ENCODE results near the gene TRIM71.

The TRIM71 gene

DNA sequence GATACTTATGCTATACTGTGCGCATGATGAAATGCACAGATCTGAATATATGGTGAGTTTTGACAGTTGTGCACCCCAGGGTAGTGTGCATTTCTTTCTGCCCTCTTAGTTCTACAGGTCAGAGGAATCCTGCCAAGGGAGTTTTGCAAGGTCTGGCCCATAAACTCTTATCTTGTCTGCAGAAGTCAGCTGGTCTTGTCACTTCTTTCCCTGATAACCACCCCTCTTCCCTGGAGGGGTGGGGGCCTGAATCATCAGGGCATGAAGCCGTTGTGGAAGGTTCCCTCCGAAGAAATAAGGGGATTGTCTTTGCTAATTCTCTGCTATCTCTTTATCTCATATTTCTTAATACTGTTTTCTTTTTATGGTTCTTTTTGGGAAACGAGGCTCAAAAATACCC lies 30.4 kb downstream of the TRIM71 start:
- no peak overlapping the region for H3K4me3 ChIP-seq (ENCODE audit: low read depth, low read length, poor library complexity, severe bottlenecking)
- no peak overlapping the region for H3K9ac ChIP-seq (ENCODE audit: low read length)
- TF ChIP-seq EZH2 (IDR thresholded peaks at IDR 0.05; ENCODE audit: borderline replicate concordance, low read length): no peak
- TF ChIP-seq CTCF (IDR thresholded peaks at IDR 0.05; ENCODE audit: low read length): no peak
- H3K36me3 ChIP-seq (ENCODE audit: insufficient read depth, low read length): no peaks in the 10 kb centered on the region
- H3F3A ChIP-seq (ENCODE audit: insufficient read depth, low read length): no peaks in the 10 kb centered on the region
- H3K9me3 ChIP-seq (ENCODE audit: low read length): no peaks in the 10 kb centered on the region
- no peak overlapping the region for H3K4me2 ChIP-seq (ENCODE audit: low read length)
- no peaks in the 10 kb centered on the region for H3K27me3 ChIP-seq (ENCODE audit: insufficient read depth, low read length)
- H3K9me2 ChIP-seq (ENCODE audit: low read depth, low read length): no peaks in the 10 kb centered on the region
- no peaks in the 10 kb centered on the region for H3K4me1 ChIP-seq (ENCODE audit: insufficient read depth, low read length, severe bottlenecking)
- H2AFZ ChIP-seq (ENCODE audit: low read length): no peak overlapping the region
- H4K20me1 ChIP-seq (ENCODE audit: insufficient read depth, low read length): no peaks in the 10 kb centered on the region
- H3K79me2 ChIP-seq (ENCODE audit: insufficient read depth, low read length): no peaks in the 10 kb centered on the region
- H3K27ac ChIP-seq (ENCODE audit: low read depth, low read length, poor library complexity, severe bottlenecking): no peak overlapping the region

GRCh38 chr3:32849046-32849445 lies 31.2 kb downstream of the TRIM71 start:
- Histone ChIP-seq H3K9me2 (ENCODE audit: low read depth, low read length) (no peaks in the 10 kb centered on the region), H2AFZ (ENCODE audit: low read length) (no peak overlapping the region), H3F3A (ENCODE audit: insufficient read depth, low read length) (no peaks in the 10 kb centered on the region), H4K20me1 (ENCODE audit: insufficient read depth, low read length) (no peaks in the 10 kb centered on the region), H3K4me3 (ENCODE audit: low read depth, low read length, poor library complexity, severe bottlenecking) (no peak overlapping the region), H3K27ac (ENCODE audit: low read depth, low read length, poor library complexity, severe bottlenecking) (no peak overlapping the region), H3K4me2 (ENCODE audit: low read length) (no peak overlapping the region), H3K9ac (ENCODE audit: low read length) (no peak overlapping the region), H3K79me2 (ENCODE audit: insufficient read depth, low read length) (no peaks in the 10 kb centered on the region), H3K36me3 (ENCODE audit: insufficient read depth, low read length) (no peaks in the 10 kb centered on the region), H3K4me1 (ENCODE audit: insufficient read depth, low read length, severe bottlenecking) (no peaks in the 10 kb centered on the region), H3K9me3 (ENCODE audit: low read length) (no peaks in the 10 kb centered on the region), H3K27me3 (ENCODE audit: insufficient read depth, low read length) (no peaks in the 10 kb centered on the region)
- TF ChIP-seq CTCF (IDR thresholded peaks at IDR 0.05; ENCODE audit: low read length) (no peak), EZH2 (IDR thresholded peaks at IDR 0.05; ENCODE audit: borderline replicate concordance, low read length) (no peak)

DNA sequence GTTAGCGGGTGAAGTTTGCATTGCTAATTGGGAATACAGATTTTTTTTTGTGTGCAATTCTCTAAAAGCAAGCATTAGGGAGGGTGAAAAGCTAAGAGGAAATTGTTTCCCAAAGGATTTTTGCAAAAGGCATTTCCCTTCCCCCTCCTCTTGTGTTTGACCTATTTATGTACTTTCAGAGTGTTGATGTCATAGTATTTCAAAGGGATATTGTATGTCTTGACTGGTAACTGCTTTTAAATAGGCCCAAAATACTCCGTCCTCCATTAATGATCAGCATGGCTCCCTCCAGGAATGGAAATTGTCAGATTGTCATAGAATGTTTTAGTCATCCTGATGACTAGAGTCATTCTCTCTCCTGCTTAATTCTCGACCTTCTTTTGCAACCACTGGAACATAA lies 32.4 kb downstream of the TRIM71 start:
- H3K4me2 ChIP-seq (ENCODE audit: low read length): no peak overlapping the region
- no peak overlapping the region for H3K9ac ChIP-seq (ENCODE audit: low read length)
- no peaks in the 10 kb centered on the region for H3K79me2 ChIP-seq (ENCODE audit: insufficient read depth, low read length)

More for the DNA sequence above, 32.4 kb downstream of the TRIM71 start:
- no peaks in the 10 kb centered on the region for H3K9me2 ChIP-seq (ENCODE audit: low read depth, low read length)
- H2AFZ ChIP-seq (ENCODE audit: low read length): no peak overlapping the region
- H3K36me3 ChIP-seq (ENCODE audit: insufficient read depth, low read length): no peaks in the 10 kb centered on the region
- H3K27ac ChIP-seq (ENCODE audit: low read depth, low read length, poor library complexity, severe bottlenecking): no peak overlapping the region
- no peaks in the 10 kb centered on the region for H3K9me3 ChIP-seq (ENCODE audit: low read length)
- no peaks in the 10 kb centered on the region for H3K27me3 ChIP-seq (ENCODE audit: insufficient read depth, low read length)
- no peaks in the 10 kb centered on the region for H4K20me1 ChIP-seq (ENCODE audit: insufficient read depth, low read length)
- TF ChIP-seq CTCF (IDR thresholded peaks at IDR 0.05; ENCODE audit: low read length) (no peak), EZH2 (IDR thresholded peaks at IDR 0.05; ENCODE audit: borderline replicate concordance, low read length) (no peak)
- H3F3A ChIP-seq (ENCODE audit: insufficient read depth, low read length): no peaks in the 10 kb centered on the region
- no peaks in the 10 kb centered on the region for H3K4me1 ChIP-seq (ENCODE audit: insufficient read depth, low read length, severe bottlenecking)
- H3K4me3 ChIP-seq (ENCODE audit: low read depth, low read length, poor library complexity, severe bottlenecking): no peak overlapping the region
